ENCODE measurements around the gene ARFRP1. TPM values are rescaled to one million over a fixed set of nuclear protein-coding genes. Genes with fewer than 3 reads are reported as not detected.

ARFRP1 gene
- total RNA-seq, 1 experiment from 2014 or later = 30.2 TPM

- POLR2A ChIA-PET = no interaction called here
- CTCF ChIA-PET = no interaction called here
Measured at GRCh38 chr20:63700199-63701050, 7.4 kb downstream of the ARFRP1 start.

GRCh38 chr20:63699466-63700198 lies 8.1 kb downstream of the ARFRP1 start:
- Mint-ChIP-seq H3K9me3 (no peaks in the 10 kb centered on the region), H3K27ac (0 out of 2 replicates have a peak overlapping the region, but pooled peaks have one; percentile 57), H3K27me3 (ENCODE audit: low read depth) (no peaks in the 10 kb centered on the region), H3K36me3 (no peaks in the 10 kb centered on the region), H3K4me1 (peaks cover 7% of the 10 kb centered on the region), H3K4me3 (no peak overlapping the region)
- DNase-seq (ENCODE audit: low spot score) (no peak), ATAC-seq (no peak)
- POLR2A ChIA-PET = no interaction called here
- CTCF ChIA-PET = no interaction called here
- TF ChIP-seq USF2 (CRISPR knock-in tag; IDR thresholded peaks at IDR 0.05) = no peak
- peak; percentile 74 for TF ChIP-seq NR2C2 (CRISPR knock-in tag; IDR thresholded peaks at IDR 0.05)

More at GRCh38 chr20:63700199-63701050, 7.4 kb downstream of the ARFRP1 start:
- no peaks in the 10 kb centered on the region for H3K9me3 Mint-ChIP-seq
- no peaks in the 10 kb centered on the region for H3K27me3 Mint-ChIP-seq (ENCODE audit: low read depth)
- no peak overlapping the region for H3K4me3 Mint-ChIP-seq
- peaks cover 7% of the 10 kb centered on the region for H3K36me3 Mint-ChIP-seq
- TF ChIP-seq MLX (CRISPR knock-in tag; IDR thresholded peaks at IDR 0.05) (no peak), MAX (CRISPR knock-in tag; IDR thresholded peaks at IDR 0.05) (no peak), ESRRA (CRISPR knock-in tag; IDR thresholded peaks at IDR 0.05; ENCODE audit: borderline replicate concordance) (no peak), TEAD4 (CRISPR knock-in tag; IDR thresholded peaks at IDR 0.05) (no peak), PRRX2 (CRISPR knock-in tag; IDR thresholded peaks at IDR 0.05) (no peak), OVOL2 (CRISPR knock-in tag; IDR thresholded peaks at IDR 0.05; ENCODE audit: borderline replicate concordance) (no peak), NR2C2 (CRISPR knock-in tag; IDR thresholded peaks at IDR 0.05) (no peak), CREM (CRISPR knock-in tag; IDR thresholded peaks at IDR 0.05) (no peak), ZMAT4 (CRISPR knock-in tag; IDR thresholded peaks at IDR 0.05) (no peak), ZNF138 (CRISPR knock-in tag; conservative IDR thresholded peaks at IDR 0.05) (no peak), ZNF416 (CRISPR knock-in tag; IDR thresholded peaks at IDR 0.05) (no peak), AR (CRISPR knock-in tag; IDR thresholded peaks at IDR 0.05) (no peak), SMAD3 (CRISPR knock-in tag; IDR thresholded peaks at IDR 0.05; ENCODE audit: borderline replicate concordance) (no peak), FOXP1 (CRISPR knock-in tag; IDR thresholded peaks at IDR 0.05; ENCODE audit: borderline replicate concordance) (no peak), USF1 (CRISPR knock-in tag; IDR thresholded peaks at IDR 0.05) (no peak)
- peak overlapping the region; percentile 23; the same call in 1 of the 2 replicates for H3K27ac Mint-ChIP-seq
- DNase-seq (ENCODE audit: low spot score) = no peak
- ATAC-seq = no peak
- H3K4me1 Mint-ChIP-seq = peaks cover 7% of the 10 kb centered on the region
